Right ventricle myocardium inferior (tissue), 1 donor: ENCODE data around the gene FTHL17. TPM values are rescaled to one million over a fixed set of nuclear protein-coding genes. Genes with fewer than 3 reads are reported as not detected.

ENCODE experiments used
- ATAC-seq: fragments of 200-7000 bp; cut with Tn5 transposase; one replicate; pipeline ENCODE4 v1.9.1; 2020; ENCODE audit warnings: mild to moderate bottlenecking, moderate library complexity
- DNase-seq: peaks from one replicate; pipeline ENCODE4 v3.0.0; 2021; ENCODE audit errors: missing footprints
- intact Hi-C: fragments of 100-400 bp; cut with DNase I; formaldehyde crosslinking; loops from one replicate; pipeline ENCODE4 v1.11.0; 2022
- long read RNA-seq: library from polyadenylated mRNA; unstranded; transcript quantifications from one replicate; pipeline ENCODE4 v2.0.0, GENCODE V29; 2021
- total RNA-seq: library from RNA; stranded (reverse); fragmentation: NEBNext Ultra II Directional; extraction: Animal tissue kit (Norgen Biotek cat#: 25700); gene quantifications from one replicate; pipeline ENCODE4 v1.2.1, GENCODE V29; 2021
- donor health status: DM: no; HTN: yes; CAD: no; lungs with severe emphysema.

The FTHL17 gene
- total RNA-seq = not detected
- long read RNA-seq = 0 reads

DNA sequence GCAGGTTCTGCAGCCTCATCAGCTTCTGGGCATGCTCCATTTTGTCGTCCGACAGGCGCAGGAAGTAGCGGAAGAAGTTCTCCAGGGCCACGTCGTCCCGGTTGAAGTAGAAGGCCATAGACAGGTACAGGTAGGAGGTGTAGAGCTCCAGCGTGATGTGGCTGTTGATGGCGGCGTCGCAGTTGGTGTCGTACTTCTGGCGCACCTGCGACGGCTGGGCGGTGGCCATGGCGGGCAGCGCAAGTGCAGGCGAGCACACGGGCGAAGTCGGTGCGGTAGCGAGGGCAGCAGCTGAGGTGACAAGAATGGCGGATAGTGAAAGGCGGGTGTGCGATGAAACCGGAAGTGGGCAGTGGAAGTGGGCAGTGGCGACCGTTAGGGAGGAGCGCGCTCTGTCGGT lies at the start of gene FTHL17:
FTHL17 (minus strand) TSS at position 317 of the 400 bp plus-strand sequence; CDS start at position 229, 88 bp downstream.
- DNase-seq (no peak), ATAC-seq (no peak)
- intact Hi-C loops = no loop called here

DNA sequence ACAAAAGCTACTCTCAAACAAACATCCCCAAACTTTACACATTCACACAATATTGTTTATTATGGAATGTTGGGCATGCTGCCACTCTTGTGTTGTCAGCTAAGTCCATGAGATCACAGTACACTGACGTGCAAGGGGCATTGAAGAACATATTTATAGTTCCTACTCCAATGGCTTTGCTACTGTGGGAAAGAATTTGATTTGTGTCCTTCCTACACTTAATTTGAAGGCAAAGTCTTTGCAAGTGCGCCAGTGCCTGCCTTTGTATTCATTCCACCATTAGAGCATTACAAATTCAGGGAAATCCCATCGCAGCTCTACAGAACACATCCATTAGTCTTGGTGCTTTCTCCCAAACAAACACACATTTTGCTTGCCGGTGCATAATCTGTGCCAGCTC lies 45.4 kb upstream of the FTHL17 start:
- intact Hi-C loops = no loop called here
- ATAC-seq (no peak), DNase-seq (no peak)

DNA sequence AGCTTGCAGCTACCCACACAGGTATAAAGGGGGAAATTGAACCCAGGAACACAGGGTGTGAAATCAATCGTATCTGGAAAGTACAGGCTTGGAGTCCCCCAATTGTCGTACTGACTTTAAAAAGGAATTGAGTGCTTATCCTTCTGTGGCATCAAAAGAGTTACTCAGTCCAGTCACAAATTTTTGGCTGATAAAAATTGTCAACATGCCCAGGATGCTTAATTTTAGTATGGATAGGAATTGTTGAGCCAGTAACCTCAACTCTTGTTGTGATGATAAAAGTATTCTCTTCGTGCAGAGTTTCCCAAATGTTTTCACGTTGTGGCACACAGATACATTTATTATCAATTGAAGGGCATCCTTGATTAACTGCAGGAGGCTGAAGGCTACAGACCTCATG lies 43.6 kb upstream of the FTHL17 start:
- ATAC-seq (no peak), DNase-seq (no peak)
- intact Hi-C loops = no loop called here

DNA sequence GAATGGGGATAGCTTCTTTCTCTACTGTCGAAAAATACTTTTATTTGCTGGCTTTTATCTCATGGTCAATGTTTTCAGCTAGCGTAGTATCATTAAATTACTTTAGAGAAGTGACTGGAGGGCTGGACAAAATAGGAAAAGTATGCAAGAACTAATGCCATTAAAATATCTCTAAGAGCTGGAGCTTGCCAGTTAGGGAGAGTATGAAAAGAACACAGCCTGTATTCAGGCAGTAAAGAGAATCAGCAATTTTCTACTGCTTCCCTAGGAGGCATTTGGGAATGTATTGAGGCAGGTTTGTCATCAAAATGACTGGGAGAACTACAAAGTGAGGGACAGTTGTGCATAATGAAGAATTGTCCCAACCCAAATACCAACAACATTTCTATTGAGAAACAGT lies 43.0 kb upstream of the FTHL17 start:
- no peak for ATAC-seq
- DNase-seq = no peak

DNA sequence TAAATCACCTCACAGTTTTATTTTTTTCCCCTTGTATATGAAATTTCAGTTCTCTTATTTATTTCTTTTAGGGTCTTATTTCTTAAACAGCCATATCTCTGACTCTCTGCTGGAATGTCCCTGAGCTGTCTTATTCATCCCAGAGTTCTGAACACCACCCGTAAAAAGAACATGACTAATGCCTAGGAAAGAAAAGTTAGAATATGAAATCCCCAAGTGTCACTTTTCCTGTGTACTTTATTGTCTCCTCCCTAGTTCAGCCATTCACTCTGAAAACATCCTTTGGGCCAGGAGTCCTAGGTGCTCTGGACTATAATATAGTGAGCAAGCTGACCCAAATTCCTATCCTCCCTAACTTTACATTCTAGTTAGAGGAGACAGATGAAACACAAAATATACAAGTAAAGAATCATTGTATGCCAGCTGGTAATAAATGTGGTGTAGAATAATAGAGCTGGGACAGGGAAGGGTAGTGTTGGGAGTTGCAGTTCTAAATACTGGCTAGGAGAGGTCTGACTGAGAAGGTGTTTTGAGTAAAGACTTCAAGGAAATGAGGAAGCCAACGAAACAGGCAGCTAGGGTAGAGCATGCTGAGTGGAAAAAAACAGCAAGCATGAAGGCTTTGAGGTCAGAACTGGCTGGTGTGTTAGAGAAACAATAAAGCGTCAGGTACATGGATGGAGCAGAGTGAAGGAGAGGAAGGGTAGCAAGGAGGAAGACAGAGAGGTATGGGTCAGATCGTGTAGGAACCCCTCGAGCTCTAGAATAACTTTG lies 40.6 kb upstream of the FTHL17 start:
- ATAC-seq = no peak
- intact Hi-C loops = no loop called here
- DNase-seq = no peak

More for the DNA sequence above, 43.0 kb upstream of the FTHL17 start:
- intact Hi-C loops = no loop called here

DNA sequence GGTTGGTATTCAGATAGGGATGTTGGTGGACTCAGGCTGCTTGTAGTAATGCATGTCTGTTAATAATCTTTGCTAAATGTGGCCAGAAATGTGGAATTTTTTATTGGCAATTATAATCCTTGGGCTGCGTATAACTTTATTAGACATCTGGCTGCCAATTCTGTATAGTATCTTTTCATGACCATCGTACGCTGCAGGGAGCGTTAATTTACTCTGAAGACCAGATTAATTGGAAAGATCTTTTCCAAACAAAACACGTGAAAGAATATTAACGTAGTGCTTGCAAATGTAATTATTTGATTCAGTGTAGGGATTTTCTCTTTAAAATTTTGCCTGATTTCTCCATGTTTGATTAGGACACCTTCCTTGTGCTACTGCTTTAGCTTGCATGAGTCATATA lies 38.8 kb upstream of the FTHL17 start:
- intact Hi-C loops = no loop called here
- ATAC-seq (no peak), DNase-seq (no peak)

DNA sequence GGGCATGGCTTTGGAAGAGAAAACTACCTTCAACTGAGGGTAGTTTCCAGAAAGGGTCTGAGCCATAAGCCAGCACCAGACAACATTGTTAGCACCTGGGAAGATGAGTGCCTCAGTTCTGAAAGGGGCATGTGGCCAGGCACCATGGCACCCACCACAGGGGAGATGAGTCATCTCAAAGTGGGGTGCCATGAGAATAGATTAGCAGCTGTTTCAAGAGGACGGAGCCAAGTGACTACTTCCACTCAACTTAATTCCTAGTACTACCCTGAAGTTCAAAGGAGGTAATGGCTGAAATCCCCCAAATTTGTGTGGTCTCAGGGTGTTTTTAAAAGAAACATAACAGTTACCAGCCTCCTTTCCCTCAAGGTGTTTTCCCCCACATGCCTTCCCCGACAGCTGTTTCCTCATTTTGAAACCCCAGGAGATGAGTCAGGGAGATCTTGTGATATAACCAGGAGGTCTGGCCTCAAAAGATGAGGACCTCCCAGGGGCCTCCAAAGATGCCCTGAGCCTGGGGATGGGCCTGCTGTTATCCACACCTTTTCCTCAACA lies 27.8 kb upstream of the FTHL17 start:
- ATAC-seq = no peak
- DNase-seq = no peak
- intact Hi-C loops = no loop called here

DNA sequence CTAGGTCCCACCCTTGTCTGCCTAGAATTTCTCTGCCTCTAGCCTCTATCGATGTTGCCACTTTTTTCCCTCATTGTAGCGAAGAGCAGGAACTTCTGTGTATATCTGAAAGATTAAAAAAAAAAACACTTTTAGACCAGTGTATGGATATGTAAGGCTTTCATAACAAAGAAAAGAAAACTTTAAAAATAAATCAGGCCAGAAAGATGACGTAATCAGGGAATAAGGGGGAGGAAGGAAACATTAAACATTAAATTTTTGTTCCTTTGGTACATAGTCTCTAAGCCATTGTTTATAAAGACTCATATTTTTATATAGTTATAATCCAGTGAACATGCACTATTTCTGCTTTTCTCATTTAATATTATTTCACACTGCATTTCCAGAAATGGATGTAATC lies 26.2 kb upstream of the FTHL17 start:
- no peak for DNase-seq
- no peak for ATAC-seq
- intact Hi-C loops = no loop called here

DNA sequence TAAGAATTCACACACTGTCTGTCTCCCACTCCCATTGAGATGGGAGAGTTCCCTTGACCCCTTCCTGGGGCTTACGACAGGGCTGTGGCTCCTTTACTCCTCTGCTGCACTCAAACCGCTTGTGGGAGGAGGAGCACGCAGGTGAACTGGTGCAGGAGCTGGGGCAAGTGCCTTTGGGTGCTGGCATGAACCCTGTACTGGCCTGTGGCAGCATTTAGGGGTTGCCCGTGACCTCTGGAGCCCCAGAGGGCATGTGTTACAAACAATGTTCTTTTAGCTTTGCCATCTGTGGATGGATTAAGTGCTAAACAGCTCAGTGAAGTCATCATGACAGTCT lies 21.8 kb upstream of the FTHL17 start:
- DNase-seq (no peak), ATAC-seq (no peak)
- intact Hi-C loops = no loop called here

DNA sequence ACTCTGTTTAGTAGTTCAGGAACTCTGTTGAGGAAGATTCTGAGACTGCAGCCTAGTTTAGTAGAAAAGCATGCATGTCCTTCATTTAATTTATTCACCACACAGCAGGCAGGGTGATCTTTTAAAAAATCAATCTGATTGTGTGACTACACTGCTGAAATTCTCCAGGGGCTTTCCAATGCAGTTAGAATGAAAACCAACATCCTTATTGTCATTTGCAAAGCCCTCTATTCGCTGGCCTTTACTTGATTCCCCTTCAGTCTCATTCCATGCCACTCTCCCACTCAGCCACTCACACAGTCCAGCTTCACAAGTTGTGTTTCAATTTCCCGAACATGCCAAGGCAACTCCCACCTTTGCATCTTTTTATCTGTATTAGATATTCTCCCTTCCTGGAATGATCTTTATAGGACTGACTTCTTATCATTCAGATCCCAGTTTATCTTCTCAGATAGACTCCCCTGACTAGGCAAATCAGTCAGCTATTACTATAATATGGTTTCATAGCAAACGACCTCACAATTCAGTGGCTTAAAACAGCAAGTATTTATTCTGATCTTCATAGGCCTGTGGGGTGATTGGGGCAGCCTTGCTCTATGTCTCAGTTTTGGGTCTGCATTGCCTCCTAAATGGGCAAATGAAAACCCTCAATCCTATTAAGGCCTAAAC lies 21.3 kb upstream of the FTHL17 start:
- DNase-seq = no peak
- no peak for ATAC-seq
- intact Hi-C loops = no loop called here

DNA sequence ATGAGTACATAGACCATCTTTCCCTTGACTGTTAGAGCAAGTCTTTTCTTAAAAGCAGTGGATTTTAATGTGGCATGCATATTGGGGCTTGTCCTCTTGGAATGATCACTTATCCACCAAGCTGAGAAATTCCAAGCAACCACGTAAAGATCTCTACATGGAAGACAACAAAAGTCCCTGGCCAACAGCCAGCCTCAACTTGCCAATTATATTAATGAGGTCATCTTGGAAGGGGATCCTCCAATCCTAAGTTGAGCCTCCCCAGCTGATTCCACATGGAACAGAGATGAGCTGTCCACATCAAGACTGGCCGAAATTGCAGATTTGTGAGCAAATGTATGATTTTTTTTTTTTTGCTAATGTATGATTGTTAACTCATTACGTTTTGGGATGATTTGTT lies 20.6 kb upstream of the FTHL17 start:
- intact Hi-C loops = no loop called here
- DNase-seq (no peak), ATAC-seq (no peak)

DNA sequence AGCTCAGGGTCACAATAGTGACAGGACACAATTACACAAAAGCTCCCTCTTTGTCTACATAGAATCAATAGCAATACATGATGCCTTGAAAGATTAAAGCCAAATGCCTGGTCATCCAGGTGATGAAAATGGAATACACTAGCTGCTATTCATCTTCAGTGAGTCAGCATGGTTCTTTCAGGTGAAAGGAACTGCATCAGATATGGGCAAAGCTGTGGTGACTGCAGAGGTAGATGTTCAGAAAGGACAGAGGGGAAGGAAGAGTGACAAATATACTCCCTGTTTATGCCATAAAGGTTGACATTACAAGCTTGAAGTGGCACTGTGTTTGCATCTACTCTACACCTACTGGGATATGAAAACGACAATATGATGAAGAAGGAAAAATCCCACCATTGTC lies 20.0 kb upstream of the FTHL17 start:
- DNase-seq = no peak
- intact Hi-C loops = no loop called here
- ATAC-seq = no peak

DNA sequence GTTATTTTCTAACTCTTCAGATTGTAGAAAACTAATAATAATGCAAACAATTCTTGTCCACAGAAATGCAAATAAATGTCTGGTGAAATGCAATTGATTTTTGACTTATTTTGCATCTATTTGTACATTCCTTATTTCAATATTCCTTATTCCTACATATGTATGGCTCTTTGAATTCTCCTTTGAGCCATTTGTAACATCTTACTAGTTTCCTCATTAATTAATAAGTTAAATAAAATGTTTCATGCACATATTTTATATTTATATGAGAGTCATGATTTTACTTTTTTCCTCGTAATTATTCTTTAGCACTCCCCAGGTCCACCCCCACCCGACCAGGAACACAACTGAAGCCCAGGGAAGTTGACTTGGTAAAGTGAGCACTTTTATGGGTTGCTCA lies 2.7 kb upstream of the FTHL17 start:
- ATAC-seq (no peak), DNase-seq (no peak)
- intact Hi-C loops = no loop called here

DNA sequence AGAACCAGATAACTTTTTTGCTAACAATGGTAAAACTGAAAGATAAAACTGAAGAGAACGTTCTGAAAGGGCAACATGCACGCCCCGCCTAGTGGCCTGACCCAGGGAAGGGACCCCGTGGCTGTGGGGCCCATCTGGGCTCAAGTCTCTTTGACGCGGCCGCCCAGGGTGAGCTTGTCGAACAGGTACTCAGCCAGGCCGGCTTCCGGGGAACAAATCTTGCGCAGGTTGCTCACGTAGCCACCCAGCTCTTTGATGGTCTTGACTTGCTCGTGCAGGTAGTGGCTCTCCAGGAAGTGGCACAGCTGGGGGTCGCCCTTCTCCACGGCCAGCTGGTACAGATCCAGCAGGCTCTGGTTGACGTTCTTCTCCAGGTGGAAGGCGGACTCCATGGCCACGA lies 579 bp downstream of the FTHL17 start:
- no peak for ATAC-seq
- no peak for DNase-seq
- intact Hi-C loops = no loop called here

DNA sequence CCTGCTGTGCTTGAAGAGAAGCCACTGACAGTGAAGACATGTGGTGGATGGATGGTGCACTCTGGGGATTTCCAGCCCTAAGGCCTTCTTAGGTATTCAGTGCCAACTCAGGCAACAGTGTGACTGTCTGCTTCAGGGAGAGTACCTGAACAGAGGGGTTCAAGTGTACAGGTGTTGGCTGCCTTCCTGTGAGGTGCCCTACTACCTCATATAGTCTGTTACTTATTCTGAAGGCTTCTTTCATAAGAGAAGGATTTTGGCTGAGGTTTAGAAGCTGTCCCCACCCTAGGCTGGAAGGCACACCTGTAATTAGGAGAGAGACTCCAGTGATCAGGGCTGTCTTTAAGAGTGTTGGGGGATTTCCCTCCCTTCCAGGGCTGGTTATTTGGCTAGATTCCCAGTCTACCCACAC lies 1.8 kb downstream of the FTHL17 start:
- intact Hi-C loops = no loop called here
- no peak for ATAC-seq
- no peak for DNase-seq

DNA sequence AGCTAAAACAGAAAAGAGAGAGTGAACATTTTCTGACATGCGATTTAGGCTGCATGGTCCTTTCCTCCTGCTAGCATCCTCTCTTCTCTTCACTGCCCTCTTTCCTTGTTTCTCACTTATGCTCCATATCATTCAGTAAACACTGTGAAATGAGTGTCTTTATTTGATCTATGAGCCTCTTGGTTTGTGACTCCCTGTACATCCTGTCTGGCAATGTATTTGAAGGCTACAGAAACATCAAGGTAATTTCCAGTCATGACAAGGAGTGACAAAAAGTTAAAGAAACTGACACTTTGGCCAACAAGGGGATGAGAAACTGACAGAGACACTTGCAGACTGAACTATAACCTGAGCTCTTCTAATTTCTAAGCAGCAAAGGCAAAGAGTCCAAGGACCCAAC lies 8.7 kb downstream of the FTHL17 start:
- DNase-seq = no peak
- intact Hi-C loops = no loop called here
- no peak for ATAC-seq

DNA sequence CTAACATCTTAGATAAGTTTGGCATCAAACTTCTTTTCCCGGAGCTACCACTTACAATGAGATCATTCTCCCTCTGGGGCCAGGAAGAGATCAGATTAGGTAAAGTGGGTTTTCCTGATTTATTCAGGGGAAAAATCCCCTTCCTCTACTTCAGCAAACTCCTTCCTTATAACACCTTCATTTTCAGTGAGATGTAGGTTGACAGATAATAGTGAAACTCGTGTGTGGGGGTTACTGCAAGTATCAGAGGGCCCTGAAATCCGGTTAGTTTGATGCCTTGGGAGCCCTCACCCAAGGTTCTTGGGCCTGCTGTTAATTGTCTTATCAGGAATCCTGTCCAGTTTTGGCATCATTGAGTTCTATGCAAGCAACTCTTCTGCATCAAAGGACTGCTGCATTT lies 10.8 kb downstream of the FTHL17 start:
- ATAC-seq (no peak), DNase-seq (no peak)
- intact Hi-C loops = no loop called here

DNA sequence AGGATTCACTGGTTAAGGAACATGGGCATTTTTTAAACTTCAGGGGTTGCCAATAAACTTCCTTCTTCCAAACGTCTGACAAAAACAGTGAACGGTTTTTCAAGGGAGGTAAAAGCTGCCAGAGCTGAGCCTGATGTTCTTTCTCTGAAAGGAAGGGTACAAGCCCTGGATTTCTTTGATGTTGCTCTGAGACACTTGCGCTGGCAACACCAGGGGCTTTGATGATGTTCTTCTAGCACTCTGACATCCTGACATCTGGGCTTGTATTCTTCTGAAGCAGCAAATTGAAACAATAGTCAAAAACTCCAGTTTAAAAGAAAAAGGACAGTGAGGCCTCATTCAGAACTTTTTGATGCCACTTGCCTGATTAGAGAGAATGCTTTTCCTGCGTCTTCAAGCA lies 11.8 kb downstream of the FTHL17 start:
- ATAC-seq (no peak), DNase-seq (no peak)
- intact Hi-C loops = no loop called here

DNA sequence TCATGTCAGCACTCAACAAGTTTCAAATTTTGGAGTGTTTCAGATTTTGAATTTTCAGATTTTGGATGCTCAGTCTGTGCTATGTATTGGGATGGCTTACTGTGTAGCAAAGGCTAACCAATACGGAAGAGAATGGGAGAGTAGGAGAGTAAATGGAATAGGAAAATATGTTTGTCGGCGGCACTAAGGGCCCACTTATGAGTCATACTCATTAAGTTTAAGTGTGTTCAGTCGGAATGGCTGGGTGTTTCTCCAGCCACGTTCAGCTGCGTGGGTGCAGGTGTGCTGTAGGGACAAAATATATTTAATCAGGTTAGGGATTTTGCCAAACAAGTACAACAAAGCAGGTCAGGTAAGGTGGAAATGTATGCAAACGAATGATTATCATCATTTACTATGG lies 13.6 kb downstream of the FTHL17 start:
- ATAC-seq (no peak), DNase-seq (no peak)
- intact Hi-C loops = no loop called here

DNA sequence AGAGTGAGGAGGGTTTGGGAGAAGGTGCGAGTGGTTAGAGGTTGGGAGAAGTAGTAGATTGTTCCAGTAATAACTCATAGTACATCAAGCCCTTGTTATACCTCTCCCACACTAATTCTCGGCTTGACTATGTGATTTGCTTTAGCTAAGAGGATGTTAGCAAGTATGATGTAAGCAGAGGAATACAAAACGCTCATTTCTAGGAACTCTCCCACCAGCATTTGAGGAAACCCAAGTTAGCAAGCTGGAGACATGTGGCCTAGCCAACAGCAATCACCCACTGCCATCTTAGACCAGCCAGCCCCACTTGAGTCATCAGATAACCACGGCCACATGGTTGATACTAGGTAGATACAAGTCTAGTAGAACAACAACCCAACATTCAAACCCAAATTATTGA lies 14.2 kb downstream of the FTHL17 start:
- ATAC-seq = no peak
- intact Hi-C loops = no loop called here

DNA sequence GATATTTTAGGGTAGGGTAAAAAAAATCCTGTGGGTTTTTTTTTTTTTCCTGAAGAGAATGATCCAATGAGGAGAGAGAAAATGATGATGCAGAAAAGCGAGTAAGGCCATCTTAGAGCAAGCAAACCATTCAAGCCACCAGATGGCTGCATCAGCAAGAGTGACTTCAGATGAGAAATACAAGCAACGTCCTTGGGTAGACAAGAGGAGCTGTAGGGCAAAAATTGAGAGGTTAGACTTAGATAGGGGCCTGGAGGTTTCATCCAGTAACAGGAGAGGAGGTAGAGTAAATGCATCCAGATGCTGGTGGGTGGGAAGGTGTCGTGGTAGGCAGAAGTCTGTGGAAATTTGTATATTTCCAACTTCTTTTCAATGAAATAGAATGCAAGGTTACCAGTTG lies 14.6 kb downstream of the FTHL17 start:
- ATAC-seq (no peak), DNase-seq (no peak)
- intact Hi-C loops = no loop called here

More for the DNA sequence above, 14.2 kb downstream of the FTHL17 start:
- DNase-seq = no peak
